Left colon (tissue), 2 donors: ENCODE results near the gene PHRF1. TPM values are rescaled to one million over a fixed set of nuclear protein-coding genes. Genes with fewer than 3 reads are reported as not detected.
A peak's percentile ranks its signal among the peaks of the same experiment; 100 is the strongest.

ENCODE experiments used
- ATAC-seq: fragments of 200-7000 bp; cut with Tn5 transposase; one replicate; pipeline ENCODE4 v1.9.1; 2020; ENCODE audit warnings: mild to moderate bottlenecking, moderate library complexity
- DNase-seq, 2 donors: peaks; one replicate each; pipeline ENCODE4 v3.0.0-alpha.2; 2020
- intact Hi-C, 2 donors: fragments of 100-400 bp; cut with DNase I in 1 of 2; cut with micrococcal nuclease in 1 of 2; formaldehyde crosslinking; loops; one replicate each; pipeline versions ENCODE4 v1.11.2 to v1.14.0; 2022; cut with DNase I, micrococcal nuclease
- long read RNA-seq: library from polyadenylated mRNA; unstranded; transcript quantifications from one replicate; pipeline ENCODE4 v2.0.0, GENCODE V29; 2021
- total RNA-seq, 2 donors: library from RNA; stranded (reverse); fragmentation: NEBNext Ultra II Directional; extraction: Animal tissue kit (Norgen Biotek cat#: 25700); gene quantifications; one replicate each; pipeline ENCODE4 v1.2.1, GENCODE V29; 2021
- donor health status: DM: no; HTN: no; CAD: no.
- donor health status: DM: yes; HTN: yes; CAD: no.

PHRF1 gene
- total RNA-seq, result 10 to 100 TPM; 31.0 to 33.0 TPM
- long read RNA-seq, partial matches to known transcripts, result 19 of 21 reads
- long read RNA-seq, other reads (novel, unspliced or antisense), result 2 of 21 reads

- peak; percentile 83 for ATAC-seq
- intact Hi-C loops, result no loop called here
- DNase-seq, result peak; percentile 95 to 97
Measured at GRCh38 chr11:575996-576768, at the start of gene PHRF1. Gene PHRF1 (plus strand): TSS chr11:576470. CDS start chr11:581513, 5,043 bp downstream.

- intact Hi-C loops, result no loop called here
- DNase-seq (no peak), ATAC-seq (no peak)
Measured at GRCh38 chr11:528166-528814, 48.0 kb upstream of the PHRF1 start.

- no peak for DNase-seq
- intact Hi-C loops, result no loop called here
- no peak for ATAC-seq
Measured at GRCh38 chr11:528815-529727, 47.2 kb upstream of the PHRF1 start.

GRCh38 chr11:529728-530411 is 46.4 kb upstream of the PHRF1 start:
- intact Hi-C loops, result no loop called here
- ATAC-seq (no peak), DNase-seq (no peak)

- intact Hi-C loops, result no loop called here
- ATAC-seq (no peak), DNase-seq (no peak)
Measured at GRCh38 chr11:530960-531831, 45.1 kb upstream of the PHRF1 start.

GRCh38 chr11:531919-532526 is 44.2 kb upstream of the PHRF1 start:
- intact Hi-C loops, result no loop called here
- no peak for DNase-seq
- no peak for ATAC-seq

GRCh38 chr11:532527-532985 is 43.7 kb upstream of the PHRF1 start:
- intact Hi-C loops, result no loop called here
- DNase-seq (peak in 1 of 2 donors; percentile 7), ATAC-seq (no peak)

- no peak for ATAC-seq
- intact Hi-C loops, result no loop called here
- DNase-seq, result peak in 1 of 2 donors; percentile 24
Measured at GRCh38 chr11:532986-533585, 43.2 kb upstream of the PHRF1 start.

GRCh38 chr11:533586-534395 is 42.5 kb upstream of the PHRF1 start:
- DNase-seq (peak in 1 of 2 donors; percentile 28), ATAC-seq (no peak)
- intact Hi-C loops, result no loop called here

- peak in 1 of 2 donors; percentile 64 for DNase-seq
- intact Hi-C loops, result no loop called here
- ATAC-seq, result peak; percentile 10
Measured at GRCh38 chr11:534396-535209, 41.7 kb upstream of the PHRF1 start.

- DNase-seq, result no peak
- ATAC-seq, result no peak
- intact Hi-C loops, result no loop called here
Measured at GRCh38 chr11:535210-535518, 41.1 kb upstream of the PHRF1 start.

- intact Hi-C loops, result no loop called here
- DNase-seq (peak; percentile 93 to 96), ATAC-seq (peak; percentile 79)
Measured at GRCh38 chr11:535519-536454, 40.5 kb upstream of the PHRF1 start, which contains the start of gene HRAS. Gene HRAS (minus strand): TSS chr11:535576.

- ATAC-seq, result peak; percentile 69
- intact Hi-C loops, result no loop called here
Measured at GRCh38 chr11:536841-537621, 39.2 kb upstream of the PHRF1 start, which contains the start of gene LRRC56. Gene LRRC56 (plus strand): TSS chr11:537527. CDS start chr11:540685, 3,158 bp downstream.

More at GRCh38 chr11:536841-537621, 39.2 kb upstream of the PHRF1 start, which contains the start of gene LRRC56:
- peak; percentile 92 to 94 for DNase-seq
